ENCODE data around the gene PRTG. TPM values are rescaled to one million over a fixed set of nuclear protein-coding genes. Genes with fewer than 3 reads are reported as not detected.

The PRTG gene
- total and polyA plus RNA-seq, 9 of the 15 experiments (the other 6 are each of a cell fraction or from before 2014, with no cell fraction given), result under 0.01 to 0.14 (median 0.06) TPM; not detected in 1

- no peak for TF ChIP-seq E4F1 (CRISPR knock-in tag; IDR thresholded peaks at IDR 0.05; ENCODE audit: borderline replicate concordance)
- no peak for TF ChIP-seq YBX1 (IDR thresholded peaks at IDR 0.05)
- TF ChIP-seq SLC30A9 (CRISPR knock-in tag; IDR thresholded peaks at IDR 0.05), result no peak
- TF ChIP-seq ZBTB5 (IDR thresholded peaks at IDR 0.05), result no peak
- TF ChIP-seq GTF2E2 (tag; IDR thresholded peaks at IDR 0.05), result no peak
- no peak for TF ChIP-seq MYC (IDR thresholded peaks at IDR 0.05; ENCODE audit: low read depth, low read length)
- no peak for TF ChIP-seq MYC (CRISPR knock-in tag; IDR thresholded peaks at IDR 0.05; ENCODE audit: borderline replicate concordance, low read depth)
- TF ChIP-seq PTRF (tag; IDR thresholded peaks at IDR 0.05), result no peak
- TF ChIP-seq SAP30 (IDR thresholded peaks at IDR 0.05; ENCODE audit: borderline replicate concordance, insufficient read depth, low read depth, low read length, poor library complexity, severe bottlenecking), result no peak
- no peak for TF ChIP-seq POLR2B (IDR thresholded peaks at IDR 0.05; ENCODE audit: low read depth, partially characterized antibody)
These were observed 109.2 kb downstream of the PRTG start (continued) for GRCh38 chr15:55633731-55634130.

Measured in K562 (cell line).